ENCODE measurements around the gene PRKRA.

DNA sequence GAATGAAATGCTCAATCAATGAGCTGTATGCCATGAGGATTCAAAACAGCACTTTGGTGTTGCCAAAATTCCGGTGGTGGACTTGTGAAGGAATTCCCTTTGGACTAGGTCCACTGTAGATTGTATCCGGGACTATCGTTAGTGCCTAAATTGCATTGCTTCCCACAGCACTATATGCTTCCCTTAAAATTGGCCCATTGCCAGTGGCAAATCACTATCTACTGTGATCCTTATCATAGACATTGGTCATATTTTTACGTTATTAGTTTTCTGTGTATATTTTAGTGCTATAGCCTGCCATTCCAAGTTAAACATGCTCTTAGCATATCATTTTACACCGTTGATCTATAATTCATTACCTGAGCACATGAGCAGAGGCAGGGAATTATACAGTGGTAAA lies 1.9 kb upstream of the PRKRA start:
- TF ChIP-seq POLR2A (IDR thresholded peaks at IDR 0.05) (no peak), POLR2AphosphoS5 (IDR thresholded peaks at IDR 0.05; ENCODE audit: insufficient read depth in 1 of 2, low read depth in 1 of 2) (no peak)
- TF ChIP-seq, protein P1, sequence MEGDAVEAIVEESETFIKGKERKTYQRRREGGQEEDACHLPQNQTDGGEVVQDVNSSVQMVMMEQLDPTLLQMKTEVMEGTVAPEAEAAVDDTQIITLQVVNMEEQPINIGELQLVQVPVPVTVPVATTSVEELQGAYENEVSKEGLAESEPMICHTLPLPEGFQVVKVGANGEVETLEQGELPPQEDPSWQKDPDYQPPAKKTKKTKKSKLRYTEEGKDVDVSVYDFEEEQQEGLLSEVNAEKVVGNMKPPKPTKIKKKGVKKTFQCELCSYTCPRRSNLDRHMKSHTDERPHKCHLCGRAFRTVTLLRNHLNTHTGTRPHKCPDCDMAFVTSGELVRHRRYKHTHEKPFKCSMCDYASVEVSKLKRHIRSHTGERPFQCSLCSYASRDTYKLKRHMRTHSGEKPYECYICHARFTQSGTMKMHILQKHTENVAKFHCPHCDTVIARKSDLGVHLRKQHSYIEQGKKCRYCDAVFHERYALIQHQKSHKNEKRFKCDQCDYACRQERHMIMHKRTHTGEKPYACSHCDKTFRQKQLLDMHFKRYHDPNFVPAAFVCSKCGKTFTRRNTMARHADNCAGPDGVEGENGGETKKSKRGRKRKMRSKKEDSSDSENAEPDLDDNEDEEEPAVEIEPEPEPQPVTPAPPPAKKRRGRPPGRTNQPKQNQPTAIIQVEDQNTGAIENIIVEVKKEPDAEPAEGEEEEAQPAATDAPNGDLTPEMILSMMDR (IDR thresholded peaks at IDR 0.05): no peak
